Activated T-cell treated with anti-CD3 and anti-CD28 coated beads, Interleukin-2, amount 50 U/mL, for 4 hours (primary cell): ENCODE results near the gene DHRS9. TPM values are rescaled to one million over a fixed set of nuclear protein-coding genes. Genes with fewer than 3 reads are reported as not detected.

Source experiments
- ATAC-seq, 2 donors: fragments of 200-7000 bp; cut with Tn5 transposase; one replicate each; pipeline ENCODE4 v1.10.0; 2021
- DNase-seq: peaks from one replicate; pipeline ENCODE4 v3.0.0-alpha.2; 2020
- H3K27me3 Mint-ChIP-seq: one replicate; pipeline ENCODE4 v1.8.0; 2021; ENCODE audit warnings: low read depth, mixed read lengths
- H3K36me3 Mint-ChIP-seq: one replicate; pipeline ENCODE4 v1.8.0; 2022; ENCODE audit warnings: mixed read lengths; ENCODE audit not compliant: insufficient read depth
- H3K4me1 Mint-ChIP-seq: one replicate; pipeline ENCODE4 v1.8.0; 2021; ENCODE audit warnings: low read depth, mixed read lengths
- H3K4me3 Mint-ChIP-seq: one replicate; pipeline ENCODE4 v1.8.0; 2021; ENCODE audit warnings: mild to moderate bottlenecking, moderate library complexity, mixed read lengths
- H3K9me3 Mint-ChIP-seq: one replicate; pipeline ENCODE4 v1.8.0; 2021; ENCODE audit warnings: mixed read lengths
- total RNA-seq, 3 donors: library from RNA; stranded (reverse); gene quantifications; one replicate each; pipeline ENCODE4 v1.2.1, GENCODE V29; 2021

Gene DHRS9
- total RNA-seq, 3 donors from 2014 or later: 3.6 to 4.6 (median 3.9) TPM

GRCh38 chr2:169095621-169096105, 26.3 kb downstream of the DHRS9 start:
- Mint-ChIP-seq H3K4me1 (peaks cover 10% of the 10 kb centered on the region), H3K27me3 (no peaks in the 10 kb centered on the region), H3K36me3 (no peaks in the 10 kb centered on the region), H3K9me3 (no peaks in the 10 kb centered on the region), H3K4me3 (no peak overlapping the region)
- DNase-seq (no peak), ATAC-seq (peak; percentile 55 to 75)

GRCh38 chr2:169104848-169105247, 35.5 kb downstream of the DHRS9 start:
- Mint-ChIP-seq H3K4me1 (peaks cover 56% of the 10 kb centered on the region), H3K9me3 (no peaks in the 10 kb centered on the region), H3K4me3 (no peak overlapping the region), H3K27me3 (no peaks in the 10 kb centered on the region), H3K36me3 (no peaks in the 10 kb centered on the region)
- ATAC-seq (no peak), DNase-seq (no peak)

- H3K36me3 Mint-ChIP-seq: no peaks in the 10 kb centered on the region
- H3K4me3 Mint-ChIP-seq: no peak overlapping the region
- H3K27me3 Mint-ChIP-seq: no peaks in the 10 kb centered on the region
- ATAC-seq: peak in 1 of 2 donors; percentile 32
- DNase-seq: no peak
- H3K9me3 Mint-ChIP-seq: no peaks in the 10 kb centered on the region
- peaks cover 57% of the 10 kb centered on the region for H3K4me1 Mint-ChIP-seq
These were observed 36.1 kb downstream of the DHRS9 start for GRCh38 chr2:169105476-169105875.

DNA sequence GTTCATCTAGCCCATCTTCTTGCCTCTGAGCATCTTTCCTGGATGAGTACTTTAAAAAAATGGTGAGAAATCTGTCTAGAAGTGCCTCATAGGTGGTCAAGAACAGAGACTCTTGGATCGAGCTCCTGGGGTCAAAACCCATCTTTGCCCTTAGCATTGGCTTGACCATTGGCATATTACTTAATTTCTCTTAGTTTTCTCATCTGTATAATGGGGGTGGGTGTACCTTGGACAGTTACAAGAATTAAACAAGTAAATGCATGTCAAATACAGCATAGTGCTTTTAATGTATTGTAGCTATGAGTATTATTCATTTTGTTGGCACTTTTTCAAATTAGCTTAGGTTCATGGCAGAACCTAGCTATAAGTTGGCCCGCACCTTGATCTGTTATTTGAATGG, 36.8 kb downstream of the DHRS9 start:
- DNase-seq (no peak), ATAC-seq (no peak)
- Mint-ChIP-seq H3K9me3 (no peaks in the 10 kb centered on the region), H3K4me1 (peaks cover 57% of the 10 kb centered on the region), H3K36me3 (no peaks in the 10 kb centered on the region), H3K27me3 (no peaks in the 10 kb centered on the region), H3K4me3 (no peak overlapping the region)

- H3K9me3 Mint-ChIP-seq: no peaks in the 10 kb centered on the region
- no peaks in the 10 kb centered on the region for H3K36me3 Mint-ChIP-seq
- DNase-seq: no peak
- H3K4me1 Mint-ChIP-seq: peaks cover 57% of the 10 kb centered on the region
- ATAC-seq: no peak
- H3K4me3 Mint-ChIP-seq: no peak overlapping the region
- no peaks in the 10 kb centered on the region for H3K27me3 Mint-ChIP-seq
These were observed 37.5 kb downstream of the DHRS9 start for GRCh38 chr2:169106563-169107545.

GRCh38 chr2:169107645-169108044, 38.3 kb downstream of the DHRS9 start:
- DNase-seq (no peak), ATAC-seq (peak; percentile 69 to 83)
- Mint-ChIP-seq H3K4me3 (no peak overlapping the region), H3K4me1 (peaks cover 56% of the 10 kb centered on the region), H3K36me3 (no peaks in the 10 kb centered on the region), H3K9me3 (no peaks in the 10 kb centered on the region), H3K27me3 (no peaks in the 10 kb centered on the region)

GRCh38 chr2:169108099-169108884, 38.9 kb downstream of the DHRS9 start:
- Mint-ChIP-seq H3K9me3 (no peaks in the 10 kb centered on the region), H3K27me3 (no peaks in the 10 kb centered on the region), H3K36me3 (no peaks in the 10 kb centered on the region), H3K4me3 (no peak overlapping the region), H3K4me1 (peaks cover 54% of the 10 kb centered on the region)
- DNase-seq (no peak), ATAC-seq (peak in 1 of 2 donors; percentile 19)

- Mint-ChIP-seq H3K4me3 (no peak overlapping the region), H3K27me3 (no peaks in the 10 kb centered on the region), H3K9me3 (no peaks in the 10 kb centered on the region), H3K36me3 (no peaks in the 10 kb centered on the region), H3K4me1 (peaks cover 47% of the 10 kb centered on the region)
- DNase-seq: peak; percentile 76
- peak; percentile 53 to 62 for ATAC-seq
These were observed 40.4 kb downstream of the DHRS9 start for GRCh38 chr2:169109502-169110409.

- DNase-seq (no peak), ATAC-seq (no peak)
- Mint-ChIP-seq H3K4me3 (no peak overlapping the region), H3K27me3 (no peaks in the 10 kb centered on the region), H3K9me3 (no peaks in the 10 kb centered on the region), H3K36me3 (no peaks in the 10 kb centered on the region), H3K4me1 (peaks cover 40% of the 10 kb centered on the region)
These were observed 41.1 kb downstream of the DHRS9 start for GRCh38 chr2:169110419-169110818.

DNA sequence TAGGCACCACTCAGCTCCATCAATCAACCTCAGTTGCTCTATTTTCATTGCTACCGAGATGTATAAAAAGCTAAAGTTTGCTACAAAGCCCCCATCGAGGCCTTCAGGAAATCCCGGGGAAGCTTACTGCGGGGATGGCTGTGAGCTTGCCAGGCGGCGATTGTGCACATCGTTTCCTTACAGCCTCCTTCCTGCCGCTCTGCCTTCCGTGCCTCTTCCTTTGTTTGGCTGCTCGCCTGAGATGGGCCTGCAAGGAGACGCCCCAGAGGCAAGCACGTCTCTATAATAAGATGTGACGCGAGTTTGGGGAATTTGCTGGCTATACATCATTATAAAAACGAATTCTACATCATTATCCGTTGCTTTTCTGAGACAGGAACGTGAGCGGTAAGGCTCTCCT, 41.6 kb downstream of the DHRS9 start:
- DNase-seq (no peak), ATAC-seq (no peak)
- H3K9me3 Mint-ChIP-seq: no peaks in the 10 kb centered on the region
- no peak overlapping the region for H3K4me3 Mint-ChIP-seq
- no peaks in the 10 kb centered on the region for H3K27me3 Mint-ChIP-seq
- H3K36me3 Mint-ChIP-seq: no peaks in the 10 kb centered on the region
- peaks cover 35% of the 10 kb centered on the region for H3K4me1 Mint-ChIP-seq

DNA sequence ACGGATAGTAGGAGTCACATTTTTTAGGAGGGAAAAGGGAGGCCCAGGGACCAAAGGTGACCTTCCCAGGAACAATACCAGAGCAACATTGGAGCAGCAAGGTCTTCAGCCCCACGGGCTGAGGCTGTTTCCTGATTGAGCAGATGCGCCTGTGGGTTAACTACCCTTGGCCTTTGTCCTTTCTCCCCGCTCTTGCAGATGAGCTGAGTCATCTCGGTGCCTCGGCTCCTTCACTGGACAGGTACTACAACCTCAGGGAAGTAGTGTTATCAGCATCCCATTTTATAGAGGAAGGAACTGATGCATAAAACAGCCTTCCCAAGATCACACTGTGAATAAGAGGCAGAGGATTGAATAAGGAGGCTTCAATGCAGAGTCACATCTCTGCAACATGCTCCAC, 43.5 kb downstream of the DHRS9 start:
- ATAC-seq (no peak), DNase-seq (no peak)
- Mint-ChIP-seq H3K36me3 (no peaks in the 10 kb centered on the region), H3K9me3 (no peaks in the 10 kb centered on the region), H3K4me1 (peaks cover 17% of the 10 kb centered on the region), H3K4me3 (no peak overlapping the region), H3K27me3 (no peaks in the 10 kb centered on the region)

DNA sequence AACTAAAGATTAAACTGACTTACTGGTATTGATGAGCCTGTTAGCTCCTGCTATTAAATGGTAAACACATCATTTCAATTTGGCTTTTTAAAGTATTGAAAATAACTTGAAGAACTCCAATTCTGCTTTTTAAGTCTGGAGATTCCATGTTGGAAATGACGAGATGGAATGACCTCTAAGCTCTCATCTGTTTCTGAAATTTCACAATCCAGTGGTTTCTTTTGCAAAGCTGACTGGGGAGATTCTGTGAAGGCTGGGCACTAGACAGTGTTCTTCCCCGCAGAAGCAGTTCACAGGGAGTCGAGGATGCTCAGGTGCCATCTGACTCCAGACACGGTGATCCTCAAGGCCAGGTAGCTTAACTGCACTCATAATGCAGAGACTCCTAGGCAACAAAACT, 44.7 kb downstream of the DHRS9 start:
- no peak for ATAC-seq
- H3K9me3 Mint-ChIP-seq: no peaks in the 10 kb centered on the region
- peaks cover 2% of the 10 kb centered on the region for H3K27me3 Mint-ChIP-seq
- DNase-seq: no peak
- H3K36me3 Mint-ChIP-seq: no peaks in the 10 kb centered on the region
- H3K4me1 Mint-ChIP-seq: peaks cover 7% of the 10 kb centered on the region
- no peak overlapping the region for H3K4me3 Mint-ChIP-seq

GRCh38 chr2:169116327-169116726, 47.0 kb downstream of the DHRS9 start:
- no peaks in the 10 kb centered on the region for H3K36me3 Mint-ChIP-seq
- no peaks in the 10 kb centered on the region for H3K9me3 Mint-ChIP-seq
- ATAC-seq (no peak), DNase-seq (no peak)
- no peak overlapping the region for H3K4me3 Mint-ChIP-seq
- no peaks in the 10 kb centered on the region for H3K4me1 Mint-ChIP-seq
- H3K27me3 Mint-ChIP-seq: peaks cover 4% of the 10 kb centered on the region

GRCh38 chr2:169116993-169117392, 47.6 kb downstream of the DHRS9 start:
- H3K27me3 Mint-ChIP-seq: peaks cover 8% of the 10 kb centered on the region
- no peaks in the 10 kb centered on the region for H3K4me1 Mint-ChIP-seq
- no peak for ATAC-seq
- H3K4me3 Mint-ChIP-seq: no peak overlapping the region
- no peaks in the 10 kb centered on the region for H3K9me3 Mint-ChIP-seq
- no peak for DNase-seq
- no peaks in the 10 kb centered on the region for H3K36me3 Mint-ChIP-seq
